Gastroesophageal sphincter (tissue), 4 donors: ENCODE data around the gene PRR5L. TPM values are rescaled to one million over a fixed set of nuclear protein-coding genes. Genes with fewer than 3 reads are reported as not detected.

Experiments used
- ATAC-seq: fragments of 150-250 bp; one replicate; pipeline ENCODE4 v1.9.1; 2016; ENCODE audit warnings: mild to moderate bottlenecking, moderate library complexity
- H3K27ac ChIP-seq, 4 donors: fragments of 200-600 bp; sonication (generic) in 3 of 4; 1 replicate in 3 of 4; 2 replicates in 1 of 4; pipeline ENCODE4 v1.5.1; 2016 to 2019
- H3K27me3 ChIP-seq: fragments of 200-600 bp; sonication (generic); one replicate; pipeline ENCODE4 v1.5.1; 2019
- H3K36me3 ChIP-seq, 2 donors: fragments of 200-600 bp; sonication (generic); one replicate each; pipeline ENCODE4 v1.5.1; 2019; ENCODE audit warnings: control low read depth in 1 of 2
- H3K4me1 ChIP-seq, 3 donors: fragments of 200-600 bp; sonication (generic); 1 replicate in 2 of 3; 2 replicates in 1 of 3; pipeline ENCODE4 v1.5.1; 2016 to 2019; ENCODE audit warnings: control low read depth in 2 of 3
- H3K4me3 ChIP-seq, 2 donors: fragments of 200-600 bp; sonication (generic); one replicate each; pipeline ENCODE4 v1.5.1; 2019; ENCODE audit warnings: mild to moderate bottlenecking in 1 of 2, moderate library complexity in 1 of 2
- H3K9me3 ChIP-seq, 3 donors: fragments of 200-600 bp; sonication (generic); one replicate each; pipeline ENCODE4 v1.5.1; 2017 to 2019; ENCODE audit warnings: control low read depth in 2 of 3
- EP300 ChIP-seq: sonication (generic); formaldehyde crosslinking; IDR thresholded peaks from one replicate; pipeline ENCODE4 v1.6.1; 2017; ENCODE audit warnings: antibody characterized with exemption, mild to moderate bottlenecking
- POLR2A ChIP-seq, 2 donors: fragments of 450-650 bp; IDR thresholded peaks; one replicate each; pipeline ENCODE4 v1.6.1; 2017; ENCODE audit warnings: antibody characterized with exemption in 2 of 2, mild to moderate bottlenecking in 2 of 2, moderate library complexity in 1 of 2
- POLR2AphosphoS5 ChIP-seq: sonication (generic); formaldehyde crosslinking; IDR thresholded peaks from one replicate; pipeline ENCODE4 v1.6.1; 2017; ENCODE audit warnings: antibody characterized with exemption
- WGBS, 2 donors: methylation state at CpG; one replicate each; pipeline ENCODE4 v1.1.5; 2018; ENCODE audit warnings: low coverage in 1 of 2; 5-methylcytosine and 5-hydroxymethylcytosine counted together
- total RNA-seq, 4 donors: library from RNA; depleted of rRNA; stranded (reverse); fragments of >200 nt; gene quantifications; one replicate each; pipeline ENCODE4 v1.1.0, GENCODE V29; 2016
- TF ChIP-seq, protein P1 (sequence below), 4 experiments: fragments of 200-600 bp in 2 of 4; fragments of 450-650 bp in 2 of 4; sonication (generic) in 1 of 4; IDR thresholded peaks; one replicate each; pipeline ENCODE4 v1.5.1; 2017 to 2019; ENCODE audit warnings: antibody characterized with exemption in 4 of 4, mild to moderate bottlenecking in 2 of 4, moderate library complexity in 2 of 4

Gene PRR5L
- total RNA-seq, 4 donors from 2014 or later, result 2.8 to 9.7 (median 7.5) TPM

DNA sequence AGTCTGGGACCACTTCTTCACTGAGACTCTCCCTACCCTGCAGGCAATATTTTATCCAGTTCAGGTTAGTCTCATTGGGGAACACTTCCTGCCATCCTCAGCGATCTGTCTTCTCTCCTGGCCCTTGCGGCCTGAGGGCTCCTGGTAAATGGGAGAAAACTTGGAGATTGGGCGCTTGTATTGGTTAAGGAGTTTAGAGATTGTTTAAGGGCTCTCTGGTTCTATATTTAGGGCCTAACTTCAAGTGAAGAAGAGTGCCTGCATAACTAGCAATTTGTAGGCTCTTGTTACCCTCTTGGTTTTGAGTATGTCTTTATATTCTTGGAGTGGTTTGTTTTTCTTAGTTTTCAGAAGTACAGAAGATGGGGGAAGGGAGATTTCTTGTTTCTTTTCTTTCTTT lies 141.3 kb downstream of the PRR5L start:
- no peaks in the 10 kb centered on the region for H3K36me3 ChIP-seq
- no peak for ATAC-seq
- WGBS, 2 donors, result 80 to 86% methylated on average over 2 to 3 of the region's 3 CpGs
- H3K4me1 ChIP-seq, result no peaks in the 10 kb centered on the region
- TF ChIP-seq POLR2A (IDR thresholded peaks at IDR 0.05) (no peak), POLR2AphosphoS5 (no peak)
- no peaks in the 10 kb centered on the region for H3K27me3 ChIP-seq
- H3K9me3 ChIP-seq, result peaks cover 0 to 6% (median 0%) of the 10 kb centered on the region in 3 donors
- no peak overlapping the region for H3K27ac ChIP-seq
- H3K4me3 ChIP-seq, result no peak overlapping the region

DNA sequence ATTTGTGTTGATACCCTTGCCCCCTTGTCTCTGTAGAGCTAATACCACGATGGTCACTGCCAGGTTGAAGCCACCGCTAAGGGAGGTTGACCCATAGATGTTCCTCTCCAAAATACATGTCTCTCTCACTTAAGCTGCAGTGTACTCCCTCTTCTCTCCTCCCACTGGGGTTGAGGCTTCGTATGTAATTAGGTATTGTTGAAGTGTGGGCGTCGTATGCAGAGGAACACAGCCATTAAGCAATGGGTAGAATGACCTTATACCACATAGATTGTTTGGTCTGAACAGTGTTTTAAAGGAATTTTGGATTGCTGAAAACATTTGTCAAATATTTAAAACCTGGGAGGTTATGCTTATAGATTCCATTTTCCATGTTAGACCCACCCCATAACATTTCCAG lies 142.0 kb downstream of the PRR5L start:
- TF ChIP-seq, protein P1, sequence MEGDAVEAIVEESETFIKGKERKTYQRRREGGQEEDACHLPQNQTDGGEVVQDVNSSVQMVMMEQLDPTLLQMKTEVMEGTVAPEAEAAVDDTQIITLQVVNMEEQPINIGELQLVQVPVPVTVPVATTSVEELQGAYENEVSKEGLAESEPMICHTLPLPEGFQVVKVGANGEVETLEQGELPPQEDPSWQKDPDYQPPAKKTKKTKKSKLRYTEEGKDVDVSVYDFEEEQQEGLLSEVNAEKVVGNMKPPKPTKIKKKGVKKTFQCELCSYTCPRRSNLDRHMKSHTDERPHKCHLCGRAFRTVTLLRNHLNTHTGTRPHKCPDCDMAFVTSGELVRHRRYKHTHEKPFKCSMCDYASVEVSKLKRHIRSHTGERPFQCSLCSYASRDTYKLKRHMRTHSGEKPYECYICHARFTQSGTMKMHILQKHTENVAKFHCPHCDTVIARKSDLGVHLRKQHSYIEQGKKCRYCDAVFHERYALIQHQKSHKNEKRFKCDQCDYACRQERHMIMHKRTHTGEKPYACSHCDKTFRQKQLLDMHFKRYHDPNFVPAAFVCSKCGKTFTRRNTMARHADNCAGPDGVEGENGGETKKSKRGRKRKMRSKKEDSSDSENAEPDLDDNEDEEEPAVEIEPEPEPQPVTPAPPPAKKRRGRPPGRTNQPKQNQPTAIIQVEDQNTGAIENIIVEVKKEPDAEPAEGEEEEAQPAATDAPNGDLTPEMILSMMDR (IDR thresholded peaks at IDR 0.05), result no peak
- TF ChIP-seq POLR2AphosphoS5 (no peak), POLR2A (IDR thresholded peaks at IDR 0.05) (no peak), EP300 (no peak)
- no peak overlapping the region for H3K4me3 ChIP-seq
- H3K9me3 ChIP-seq, result peaks cover 0 to 6% (median 0%) of the 10 kb centered on the region in 3 donors
- whole genome bisulfite sequencing, 2 donors, result 93 to 98% methylated on average over 5 of the region's 5 CpGs
- no peak for ATAC-seq
- H3K36me3 ChIP-seq, result no peaks in the 10 kb centered on the region
- no peaks in the 10 kb centered on the region for H3K27me3 ChIP-seq
- no peak overlapping the region for H3K27ac ChIP-seq
- H3K4me1 ChIP-seq, result no peaks in the 10 kb centered on the region

DNA sequence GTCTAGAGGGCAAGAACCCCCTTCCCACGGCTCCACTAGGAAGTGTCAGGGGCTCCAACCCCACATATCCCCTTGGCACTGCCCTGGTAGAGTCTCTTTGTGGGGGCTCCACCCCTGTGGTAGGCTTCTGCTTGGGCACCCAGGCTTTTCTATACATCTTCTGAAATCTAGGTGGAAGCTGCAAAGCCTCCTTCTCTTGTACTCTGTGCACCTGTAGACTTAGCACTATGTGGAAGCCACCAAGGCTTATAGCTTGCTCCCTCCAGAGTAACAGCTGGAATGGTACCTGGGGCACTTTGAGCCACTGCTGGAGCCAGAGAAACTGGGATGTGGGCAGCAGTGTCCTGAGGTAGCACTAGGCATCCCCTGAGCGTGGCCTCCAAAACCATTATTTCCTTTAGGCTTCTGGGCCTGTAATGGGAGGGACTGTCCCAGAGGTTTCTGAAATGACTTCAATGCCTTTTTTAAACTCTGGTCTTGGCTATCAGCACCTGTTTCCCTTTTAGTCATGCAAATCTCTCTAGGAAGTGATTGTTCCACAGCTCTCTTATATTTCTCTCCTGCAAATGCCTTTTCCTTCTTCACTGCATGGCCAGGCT lies 145.6 kb downstream of the PRR5L start:
- H3K36me3 ChIP-seq, result no peaks in the 10 kb centered on the region
- no peak for ATAC-seq
- H3K27me3 ChIP-seq, result no peaks in the 10 kb centered on the region
- H3K9me3 ChIP-seq, result peaks cover 0 to 6% (median 0%) of the 10 kb centered on the region in 3 donors
- no peak overlapping the region for H3K27ac ChIP-seq
- H3K4me3 ChIP-seq, result no peak overlapping the region
- no peaks in the 10 kb centered on the region for H3K4me1 ChIP-seq
- TF ChIP-seq POLR2AphosphoS5, result no peak
- no peak for TF ChIP-seq POLR2A (IDR thresholded peaks at IDR 0.05)
- TF ChIP-seq, protein P1 (IDR thresholded peaks at IDR 0.05), result no peak
- no peak for TF ChIP-seq EP300
- no CpG with 5 or more reads among the region's 2 CpGs for WGBS, 2 donors

DNA sequence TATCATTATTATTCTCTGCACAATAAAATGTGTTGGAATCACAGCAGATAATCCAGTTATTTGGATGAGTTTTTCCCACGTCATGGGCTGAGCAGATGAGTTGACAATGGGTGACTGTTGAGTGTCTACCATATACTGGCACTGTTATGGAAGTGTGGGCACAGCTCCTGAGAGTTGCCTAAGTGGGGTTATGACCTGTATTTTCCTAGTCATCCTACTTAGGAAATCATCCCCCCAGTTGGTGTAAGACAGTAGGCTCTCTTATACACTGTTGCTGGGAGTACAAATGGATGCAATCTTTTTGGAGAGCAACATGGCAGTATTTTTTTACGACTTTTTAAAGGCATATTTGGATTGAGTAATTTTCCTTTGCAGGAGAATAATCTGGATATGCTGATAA lies 147.6 kb downstream of the PRR5L start:
- H3K4me3 ChIP-seq, result no peak overlapping the region
- 85 to 100% methylated on average over 1 to 2 of the region's 2 CpGs for WGBS, 2 donors
- H3K9me3 ChIP-seq, result peaks cover 0 to 6% (median 0%) of the 10 kb centered on the region in 3 donors
- H3K4me1 ChIP-seq, result no peaks in the 10 kb centered on the region
- H3K36me3 ChIP-seq, result no peaks in the 10 kb centered on the region
- H3K27ac ChIP-seq, result no peak overlapping the region
- no peak for TF ChIP-seq EP300
- TF ChIP-seq, protein P1 (IDR thresholded peaks at IDR 0.05), result no peak
- TF ChIP-seq POLR2AphosphoS5, result no peak
- TF ChIP-seq POLR2A (IDR thresholded peaks at IDR 0.05), result no peak
- no peak for ATAC-seq
- H3K27me3 ChIP-seq, result no peaks in the 10 kb centered on the region

DNA sequence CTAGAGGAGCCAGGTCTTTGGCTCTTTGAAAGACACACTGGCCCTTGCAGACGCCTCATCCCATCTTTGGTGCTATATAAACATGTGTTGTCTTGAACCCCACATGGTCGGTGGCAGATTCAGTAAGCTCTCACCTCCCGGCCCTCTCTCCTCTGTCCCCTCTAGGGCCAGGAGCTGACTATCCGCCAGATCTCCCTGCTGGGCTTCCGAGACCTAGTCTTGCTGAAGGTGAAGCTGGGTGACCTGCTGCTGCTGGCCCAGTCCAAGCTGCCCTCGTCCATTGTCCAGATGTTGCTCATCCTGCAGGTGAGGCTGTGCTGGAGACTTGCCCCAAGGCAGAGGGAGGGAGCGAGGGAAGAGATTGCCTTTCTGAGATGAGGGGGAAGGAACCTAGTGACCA lies 150.0 kb downstream of the PRR5L start:
- TF ChIP-seq, protein P1 (IDR thresholded peaks at IDR 0.05), result no peak
- TF ChIP-seq POLR2AphosphoS5, result no peak
- 83 to 94% methylated on average over 2 to 5 of the region's 7 CpGs for WGBS, 2 donors
- no peak overlapping the region for H3K4me3 ChIP-seq
- H3K36me3 ChIP-seq, result no peaks in the 10 kb centered on the region
- H3K27ac ChIP-seq, result no peak overlapping the region
- ATAC-seq, result no peak
- no peaks in the 10 kb centered on the region for H3K27me3 ChIP-seq
- peaks cover 0 to 6% (median 0%) of the 10 kb centered on the region in 3 donors for H3K9me3 ChIP-seq
- H3K4me1 ChIP-seq, result peaks cover 0 to 17% (median 0%) of the 10 kb centered on the region in 3 donors
